GM19351 (cell line): ENCODE measurements around the gene ANKRD44.
A peak's percentile ranks its signal among the peaks of the same experiment; 100 is the strongest.

ENCODE experiments used
- ATAC-seq: cut with Tn5 transposase; IDR thresholded peaks from one replicate; pipeline ENCODE4 v1.9.1; 2021; ENCODE audit warnings: mild to moderate bottlenecking, moderate library complexity; ENCODE audit not compliant: unreplicated experiment

Gene ANKRD44

DNA sequence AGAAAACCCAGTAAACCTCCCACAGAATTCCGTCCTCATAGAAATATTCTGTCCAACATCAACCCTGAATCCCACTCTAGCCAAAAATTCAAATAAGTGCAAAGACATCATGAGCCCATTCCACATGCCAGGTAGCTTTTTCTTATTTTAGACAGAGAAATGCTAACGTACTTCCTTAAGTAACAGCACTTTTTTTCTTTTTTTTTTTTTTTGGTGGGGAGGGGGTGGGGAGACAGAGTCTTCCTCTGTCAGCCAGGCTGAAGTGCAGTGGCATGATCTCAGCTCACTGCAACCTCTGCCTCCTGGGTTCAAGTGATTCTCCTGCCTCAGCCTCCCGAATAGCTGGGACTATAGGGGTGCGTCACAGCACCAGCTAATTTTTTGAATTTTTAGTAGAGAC, 45.5 kb downstream of the ANKRD44 start:
- ATAC-seq = no peak

DNA sequence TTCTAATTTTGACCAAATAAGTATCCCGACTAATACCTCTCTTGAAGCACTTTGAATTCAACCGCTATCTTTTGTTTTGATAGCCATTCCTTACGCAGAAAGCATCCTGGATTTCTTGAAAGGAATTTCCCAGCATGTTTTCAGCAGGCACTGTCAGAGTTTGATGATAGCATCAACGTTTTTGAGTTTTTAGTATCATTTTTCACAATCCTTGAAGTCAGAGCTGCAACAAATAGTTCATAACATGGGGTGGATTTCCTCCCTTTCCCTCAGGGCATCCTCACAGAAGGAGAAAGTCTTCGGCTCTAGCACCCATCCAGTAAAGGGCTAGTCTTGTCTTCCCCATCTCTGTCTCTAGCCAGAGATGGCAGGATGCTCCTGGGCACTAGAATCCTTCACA, 46.2 kb downstream of the ANKRD44 start:
- no peak for ATAC-seq

DNA sequence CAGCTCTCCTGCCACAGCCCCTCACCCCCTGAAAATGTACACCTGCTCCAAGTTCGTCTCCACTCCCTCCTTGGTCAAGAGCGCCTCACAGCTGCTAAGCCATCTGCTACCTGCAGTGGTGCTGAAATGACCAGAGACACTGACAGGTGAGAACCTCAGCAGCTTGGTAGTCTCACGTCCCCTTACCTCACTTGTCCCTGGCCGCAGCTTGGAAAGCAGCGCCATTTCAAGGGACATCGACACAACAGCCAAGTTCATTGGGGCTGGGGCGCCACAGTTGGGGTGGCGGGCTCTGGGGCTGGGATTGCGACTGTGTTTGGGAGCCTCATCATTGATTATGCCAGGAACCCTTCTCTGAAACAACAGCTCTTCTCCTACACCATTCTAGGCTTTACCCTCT, 47.5 kb downstream of the ANKRD44 start:
- no peak for ATAC-seq

DNA sequence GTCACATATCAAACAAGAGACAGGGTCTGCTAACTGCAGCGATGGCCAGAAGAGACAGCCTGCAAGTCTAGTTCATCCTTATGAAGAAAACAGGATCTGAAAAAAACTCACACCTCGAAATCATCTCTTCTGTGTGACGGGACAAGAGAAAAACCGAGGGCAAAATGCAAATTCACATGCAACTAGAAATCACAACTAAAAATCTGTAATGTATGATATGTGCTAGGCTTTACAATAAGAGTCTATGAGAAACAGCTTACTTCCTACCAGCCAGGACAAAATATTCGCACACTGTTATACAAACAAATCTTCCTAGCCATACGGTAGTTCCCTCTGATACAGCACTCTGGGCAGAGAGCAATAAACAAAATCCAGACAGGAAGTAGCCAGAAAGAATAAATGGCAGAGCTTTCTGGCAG, 48.8 kb downstream of the ANKRD44 start:
- peak; percentile 74 for ATAC-seq

DNA sequence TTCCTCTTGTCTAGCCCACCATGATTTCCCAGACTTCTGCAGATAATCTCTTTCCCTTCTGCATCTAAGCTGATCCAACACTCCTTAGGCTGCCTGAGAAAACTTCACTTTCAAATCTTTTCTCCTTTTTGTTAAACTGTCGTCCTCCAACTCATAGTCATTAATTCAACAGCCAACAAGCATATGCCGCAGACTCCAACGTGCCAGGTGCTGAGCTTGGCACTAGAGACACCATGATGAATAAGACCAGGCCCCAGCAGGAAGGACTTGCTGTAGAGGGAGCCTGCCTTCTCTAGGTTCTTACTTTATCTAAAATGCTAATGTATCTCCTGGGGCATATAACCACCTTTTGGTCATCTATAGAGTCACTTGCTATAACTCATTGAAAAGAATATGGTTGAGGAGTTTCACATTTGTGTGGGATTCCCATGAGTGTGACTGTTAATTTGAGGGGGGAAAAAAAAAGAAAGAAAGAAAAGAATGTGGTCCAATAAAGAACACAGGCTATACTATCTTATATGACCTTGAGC, 51.0 kb downstream of the ANKRD44 start:
- ATAC-seq = no peak

DNA sequence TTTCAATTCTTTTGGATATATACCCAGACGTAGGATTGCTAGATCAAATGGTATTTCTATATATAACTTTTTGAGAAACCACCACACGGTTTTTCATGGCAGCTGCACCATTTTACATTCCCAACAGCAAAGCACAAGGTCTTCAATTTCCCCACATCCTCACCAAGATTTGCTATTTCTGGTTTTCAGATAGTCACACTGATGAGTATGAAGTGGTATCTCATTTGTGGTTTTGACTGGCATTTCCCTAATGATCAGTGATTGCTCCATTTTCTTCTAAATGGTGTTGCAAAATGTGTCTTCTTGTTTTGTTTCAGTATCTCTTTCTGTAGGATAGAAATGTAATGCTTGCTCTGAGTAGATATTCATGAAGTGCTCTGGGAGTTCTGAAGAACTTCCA, 52.0 kb downstream of the ANKRD44 start:
- no peak for ATAC-seq

DNA sequence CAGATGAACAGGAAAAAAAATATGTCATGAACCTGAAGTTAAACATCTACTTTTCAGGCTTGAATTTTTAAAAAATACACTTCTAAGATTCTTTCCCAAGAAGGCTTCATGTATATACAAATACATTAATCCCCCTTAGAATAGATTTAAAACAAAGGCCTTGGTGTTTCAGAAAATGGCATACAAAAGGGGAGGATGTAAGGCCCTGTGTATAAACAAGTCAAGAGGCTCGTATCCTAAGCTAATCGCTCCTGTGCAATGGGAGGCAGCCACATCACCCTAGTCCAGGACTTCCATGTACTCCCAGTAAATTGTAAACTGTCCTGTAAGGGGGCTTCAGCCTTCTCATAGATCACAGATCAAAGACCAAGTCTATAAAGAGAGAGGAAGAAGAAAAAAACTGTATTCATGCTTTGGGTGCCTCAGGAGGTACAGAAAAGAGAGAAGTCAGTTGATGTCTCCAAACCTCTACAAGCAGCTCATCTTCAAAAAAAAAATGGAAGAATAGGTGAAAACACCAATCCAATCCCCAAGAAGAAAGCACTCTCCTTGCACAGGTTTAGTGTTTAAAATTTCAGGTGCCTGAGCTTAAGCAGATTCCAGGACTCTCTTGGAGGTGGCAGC, 53.9 kb downstream of the ANKRD44 start:
- ATAC-seq = no peak

DNA sequence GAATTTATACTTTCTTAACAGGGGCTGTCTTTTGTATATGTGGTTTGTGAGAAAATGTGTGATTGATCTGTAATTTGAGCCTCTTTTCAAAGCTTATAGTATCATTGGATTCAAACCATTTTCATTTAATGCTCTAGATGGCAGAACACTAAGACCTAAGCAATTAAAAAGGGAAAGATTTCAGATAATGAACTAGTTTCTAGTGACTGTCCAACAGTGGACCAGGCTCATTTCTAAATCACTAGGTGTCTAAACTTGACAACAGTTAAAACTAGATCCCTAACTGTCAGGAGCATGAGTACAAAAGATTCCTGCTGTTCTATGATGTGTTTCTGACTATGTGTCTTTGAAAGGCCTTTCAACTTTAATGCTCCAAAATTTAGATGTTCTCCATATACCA, 54.6 kb downstream of the ANKRD44 start:
- no peak for ATAC-seq

DNA sequence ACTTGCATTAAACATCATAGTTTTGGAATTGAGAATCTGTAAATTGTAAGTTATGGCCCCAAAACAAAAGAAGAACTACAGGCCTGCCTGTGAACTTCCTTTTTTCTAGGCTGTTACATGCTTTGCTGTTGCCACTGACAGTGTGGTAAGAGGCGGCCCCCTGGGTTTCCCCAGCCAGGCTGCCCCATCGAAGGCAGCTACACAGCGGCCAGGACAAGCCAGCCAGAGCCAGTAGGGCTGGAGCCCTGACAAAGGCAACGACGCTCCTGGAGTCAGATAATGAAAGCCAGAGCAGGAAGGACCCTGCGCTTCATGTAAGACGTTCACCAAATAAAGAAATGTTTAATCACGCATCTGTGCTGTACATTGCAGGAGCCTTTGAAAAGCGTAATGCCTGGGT, 55.0 kb downstream of the ANKRD44 start:
- ATAC-seq = peak; percentile 94

DNA sequence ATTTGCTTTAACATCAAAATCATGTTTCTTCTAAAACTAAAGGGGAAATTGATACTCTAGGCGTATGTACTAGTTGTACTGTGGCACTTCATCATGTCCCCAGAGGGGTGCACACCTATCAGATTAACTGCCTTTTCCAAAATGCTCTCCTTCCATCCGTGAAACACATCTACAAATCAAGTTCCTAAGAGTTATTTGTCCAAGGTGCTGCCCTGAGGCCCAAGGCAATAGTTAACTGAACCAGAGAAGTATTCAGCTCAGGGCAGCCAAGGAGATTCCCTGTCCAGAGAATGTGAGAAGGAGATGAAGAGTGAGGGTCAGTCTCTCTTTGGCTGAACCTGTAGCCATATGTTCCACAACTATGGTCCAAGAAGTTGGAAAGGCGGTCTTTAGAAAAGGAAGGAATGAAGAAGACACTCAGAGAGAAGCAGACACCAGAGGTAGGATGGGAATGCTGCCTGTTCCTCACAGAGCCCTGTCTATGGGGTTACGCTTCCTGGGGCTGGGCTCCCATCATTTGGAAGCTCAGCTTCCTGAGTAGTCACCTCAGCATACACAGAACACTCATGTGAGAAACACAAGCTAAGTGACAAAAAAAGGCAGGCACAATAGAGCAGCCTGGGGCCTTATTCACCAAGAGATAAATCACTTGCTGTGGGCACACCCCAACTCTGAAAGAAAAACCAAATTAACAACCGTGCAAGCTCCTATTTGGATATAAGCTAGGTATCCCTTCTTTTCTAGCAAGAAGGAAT, 55.6 kb downstream of the ANKRD44 start:
- ATAC-seq = peak; percentile 28

DNA sequence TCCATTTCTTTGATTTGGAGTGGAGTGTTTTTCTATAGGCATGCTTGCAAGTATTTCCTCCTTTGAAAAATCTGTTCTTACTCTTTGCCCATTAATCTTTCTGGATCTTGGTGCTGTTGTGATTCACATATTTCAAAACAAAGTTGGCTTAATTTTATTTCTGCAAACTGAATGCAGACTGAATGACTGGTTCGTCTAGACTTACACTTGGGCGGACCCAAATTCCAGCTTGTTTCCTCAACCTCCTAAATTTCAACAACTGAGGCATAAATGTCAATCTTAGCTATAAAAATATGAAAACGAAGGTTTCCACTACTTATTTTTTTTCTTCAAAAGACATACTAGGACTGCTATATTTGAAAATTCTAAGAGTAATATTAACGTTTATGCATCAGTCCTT, 59.0 kb downstream of the ANKRD44 start:
- ATAC-seq = no peak

DNA sequence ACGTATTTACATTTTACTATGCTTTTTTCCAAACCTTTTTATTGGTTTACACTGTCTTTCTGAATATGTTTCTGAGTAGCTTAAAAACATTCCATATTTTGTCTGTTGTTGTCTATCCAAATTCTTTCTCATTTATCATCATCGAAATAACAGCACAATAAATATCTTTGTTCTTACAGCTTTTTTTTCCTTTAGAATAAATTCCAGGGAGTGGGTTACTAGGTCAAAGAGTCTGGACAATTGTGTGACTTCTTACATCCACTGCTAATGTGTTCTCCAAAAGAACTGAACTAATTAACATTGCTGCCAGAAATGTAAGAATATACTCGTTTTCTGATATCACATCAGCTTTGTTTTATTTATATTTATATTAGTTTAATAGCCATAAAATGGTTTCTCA, 59.4 kb downstream of the ANKRD44 start:
- ATAC-seq = no peak

DNA sequence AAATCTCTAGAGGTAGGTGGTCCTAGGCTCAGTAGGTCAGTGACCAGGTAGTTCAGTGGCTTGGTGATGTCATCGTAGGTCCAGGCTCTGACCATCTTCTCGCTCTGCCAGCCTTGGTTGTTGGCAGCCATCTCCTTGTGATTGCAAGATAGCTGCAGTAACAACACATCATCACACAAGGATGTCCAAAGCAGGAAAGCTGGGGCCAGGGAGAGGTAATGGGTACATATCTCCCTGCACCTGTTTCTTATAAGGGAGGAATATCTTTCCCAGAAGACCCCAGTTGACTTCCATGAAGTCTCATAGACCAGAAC, 60.5 kb downstream of the ANKRD44 start:
- no peak for ATAC-seq

DNA sequence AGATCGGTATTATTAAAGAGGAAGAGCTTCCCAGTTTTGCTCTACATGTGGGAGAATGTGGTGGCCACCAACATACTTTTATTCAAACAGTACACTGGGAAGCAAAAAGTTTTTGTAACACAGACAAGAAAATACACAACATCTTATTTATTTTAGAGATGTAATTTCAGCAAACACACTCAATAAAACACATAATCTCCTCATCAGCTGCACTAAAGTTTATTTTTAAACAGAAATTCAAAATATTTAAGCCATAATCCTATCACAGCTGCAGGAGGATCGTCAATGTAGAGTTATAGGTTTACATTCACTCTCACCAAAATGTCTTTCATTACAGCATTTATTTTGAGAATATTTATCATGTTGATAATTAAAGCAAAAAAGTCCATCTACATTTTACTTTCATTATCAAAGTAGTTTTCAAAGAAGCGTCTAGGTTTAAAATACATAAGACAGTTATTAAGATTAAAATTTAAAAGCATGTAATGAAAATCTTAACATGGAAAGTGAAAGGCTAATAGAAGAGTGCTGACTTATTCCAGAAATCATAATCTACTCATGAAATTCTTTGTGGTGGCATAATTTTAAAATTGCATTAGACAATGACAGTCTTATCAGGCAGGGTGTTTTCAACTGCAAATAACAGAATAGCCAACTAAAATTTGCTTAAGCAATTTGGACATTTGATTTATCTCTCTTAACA, 61.0 kb downstream of the ANKRD44 start:
- no peak for ATAC-seq

DNA sequence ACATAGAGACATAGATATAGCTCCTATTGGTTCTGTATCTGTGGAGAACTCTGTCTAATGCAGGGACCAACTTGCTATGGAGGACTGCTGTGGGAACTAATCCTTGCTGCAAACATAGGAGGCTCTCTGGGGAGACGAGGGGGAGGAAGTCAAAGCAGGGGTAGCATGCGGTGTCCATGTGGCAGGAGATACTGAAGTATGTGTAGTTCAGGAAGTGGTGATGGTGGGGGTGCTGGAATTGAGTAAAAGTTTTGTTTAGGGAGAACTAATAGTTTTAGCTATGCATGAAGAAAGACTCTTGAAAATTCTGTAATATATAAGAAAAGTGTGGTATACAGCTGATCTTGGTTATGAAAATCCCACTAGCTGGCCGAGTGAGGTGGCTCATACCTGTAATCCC, 62.0 kb downstream of the ANKRD44 start:
- no peak for ATAC-seq

DNA sequence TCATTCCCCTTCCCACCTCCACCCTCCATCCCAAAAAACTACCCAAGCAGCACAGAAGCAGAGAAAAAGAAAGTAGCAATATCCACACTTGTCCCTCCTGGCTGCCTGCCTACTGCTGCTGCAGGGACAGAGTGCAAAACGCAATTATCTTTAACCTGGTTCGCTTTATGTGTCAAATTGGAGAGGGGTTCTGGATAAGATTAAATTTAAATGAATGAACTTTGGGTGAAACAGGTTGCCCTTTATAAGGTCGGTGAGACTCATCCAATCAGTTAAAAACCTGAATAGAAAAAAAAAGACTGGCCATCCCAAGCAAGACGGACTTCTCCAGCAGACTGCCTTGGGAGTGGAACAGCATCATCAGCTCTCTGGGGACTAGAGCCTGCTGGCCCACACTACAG, 62.6 kb downstream of the ANKRD44 start:
- ATAC-seq = no peak

DNA sequence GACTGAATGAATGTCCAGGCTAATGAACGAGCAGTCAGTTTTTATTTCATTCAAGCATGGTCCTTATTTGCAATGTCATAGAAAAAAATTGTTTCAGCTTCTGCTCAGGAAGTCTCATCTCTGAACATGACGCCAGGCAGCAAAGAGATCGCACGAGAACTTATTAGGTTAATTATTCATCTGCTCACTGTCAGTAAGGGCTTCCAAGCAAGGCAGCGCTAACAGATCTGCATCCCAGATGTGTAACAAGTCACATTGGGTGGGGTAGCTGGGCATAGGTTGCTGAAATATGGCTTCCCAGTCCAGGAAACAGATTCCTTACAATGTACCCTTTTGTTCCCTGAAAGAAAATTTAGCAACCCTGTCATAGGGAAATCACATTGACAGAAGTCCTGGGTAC, 63.5 kb downstream of the ANKRD44 start:
- no peak for ATAC-seq

DNA sequence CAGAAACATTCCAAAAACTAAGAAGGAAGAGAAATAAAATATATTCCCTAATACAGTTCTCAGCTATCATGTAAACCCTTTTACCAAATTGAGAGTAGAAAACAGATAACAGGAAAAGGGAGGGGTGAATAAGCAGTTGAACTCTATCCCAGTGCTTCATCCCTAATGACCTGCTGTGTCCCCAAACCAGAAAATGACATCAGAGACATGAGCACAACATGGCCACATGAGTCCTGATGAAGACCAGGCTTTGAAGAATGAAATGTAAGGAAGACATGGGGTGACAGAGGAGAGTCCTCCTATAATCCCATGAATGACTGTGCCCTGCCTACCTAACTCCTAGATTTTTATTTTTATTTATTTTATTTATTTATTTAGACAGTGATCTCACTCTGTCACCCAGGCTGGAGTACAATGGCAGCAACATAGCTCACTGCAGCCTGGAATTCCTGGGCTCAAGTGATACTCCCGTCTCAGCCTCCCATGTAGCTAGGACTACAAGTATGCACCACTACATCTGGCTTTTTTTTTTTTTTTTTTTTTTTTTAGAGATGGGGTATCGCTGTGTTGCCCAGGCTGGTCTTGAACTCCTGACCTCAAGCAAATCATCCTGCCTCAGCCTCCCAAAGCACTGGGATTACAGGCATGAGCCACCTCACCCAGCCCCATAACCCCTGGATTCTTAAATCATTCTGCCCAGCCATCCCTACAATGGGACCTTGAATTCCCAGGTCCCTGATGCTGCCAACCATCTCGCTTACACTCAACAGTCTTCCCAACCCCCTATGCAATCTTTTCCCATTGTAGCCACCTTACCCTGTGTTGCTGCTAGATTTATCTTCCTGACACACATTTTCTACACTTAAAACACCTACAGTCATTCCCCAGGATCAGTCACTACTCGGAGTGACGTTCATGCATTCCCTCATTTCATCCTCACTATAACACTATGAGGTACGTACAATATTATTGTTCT, 64.5 kb downstream of the ANKRD44 start:
- ATAC-seq = no peak

DNA sequence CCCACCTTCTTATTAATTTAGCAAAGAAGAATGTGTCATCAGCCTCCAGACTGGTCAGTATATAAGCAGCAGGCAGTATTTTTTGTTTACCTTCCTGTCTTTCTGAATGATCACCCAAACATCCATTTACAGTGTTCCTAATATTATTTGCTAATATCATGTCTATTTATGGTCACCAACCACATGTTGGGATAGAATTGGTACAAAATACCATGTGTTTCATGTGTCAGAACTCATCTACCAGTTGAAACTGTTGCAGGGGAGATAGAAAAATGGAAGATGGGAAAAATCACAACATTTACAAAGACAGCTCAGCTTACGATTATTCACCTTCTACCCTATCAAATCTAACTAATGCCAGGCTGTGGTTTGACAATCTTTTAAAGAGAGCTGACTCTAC, 66.2 kb downstream of the ANKRD44 start:
- no peak for ATAC-seq

DNA sequence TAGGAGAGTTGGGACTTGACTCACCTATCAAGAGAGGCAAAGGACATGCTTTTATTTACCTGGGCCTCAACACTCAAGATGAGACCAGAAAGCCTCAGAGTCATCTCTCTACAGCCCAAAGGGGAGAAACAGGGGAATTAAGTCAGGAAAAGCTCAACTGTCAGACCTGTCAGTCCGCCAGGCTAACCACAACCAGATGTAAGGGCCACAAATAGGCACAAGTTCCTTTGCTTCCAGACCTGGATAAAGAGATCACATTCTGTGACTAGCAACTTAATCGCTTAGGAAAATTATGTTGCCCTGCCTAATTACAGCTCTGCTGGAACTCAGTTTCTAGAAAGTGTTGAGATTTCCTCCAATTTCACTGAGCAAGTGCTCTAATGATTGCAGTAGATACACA, 67.9 kb downstream of the ANKRD44 start:
- no peak for ATAC-seq

DNA sequence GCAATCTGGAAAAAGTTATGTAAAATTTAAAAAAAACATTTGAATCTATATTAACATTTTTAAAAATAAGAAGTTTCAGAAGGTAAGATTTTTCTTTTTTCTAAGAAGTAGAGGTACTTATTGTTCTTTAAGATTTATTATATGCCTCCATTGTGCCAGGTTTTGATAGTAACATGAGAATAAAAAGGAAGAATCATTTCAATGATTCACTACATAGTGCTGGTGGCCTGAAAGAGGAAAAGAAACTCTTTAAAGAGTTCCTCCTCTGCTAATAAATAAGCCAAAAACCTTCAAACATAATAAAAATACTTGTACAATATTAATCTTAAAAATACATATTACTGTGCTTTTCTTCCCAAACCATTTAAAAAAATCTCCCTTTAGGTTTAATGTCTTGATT, 69.0 kb downstream of the ANKRD44 start:
- ATAC-seq = no peak
